IPS-NIHi7 (cell line): ENCODE data around the gene CSN1S1.
A peak's percentile ranks its signal among the peaks of the same experiment; 100 is the strongest.
"Not testable (repeated sequence)": the region's sequence is repeated elsewhere in the genome, so short reads cannot be mapped to it uniquely, and the experiment has no call there.

Source experiments
- DNase-seq: peaks from one replicate; pipeline ENCODE4 v3.0.0; 2012; ENCODE audit warnings: mixed read lengths; ENCODE audit errors: extremely low spot score

CSN1S1 gene, protein sequence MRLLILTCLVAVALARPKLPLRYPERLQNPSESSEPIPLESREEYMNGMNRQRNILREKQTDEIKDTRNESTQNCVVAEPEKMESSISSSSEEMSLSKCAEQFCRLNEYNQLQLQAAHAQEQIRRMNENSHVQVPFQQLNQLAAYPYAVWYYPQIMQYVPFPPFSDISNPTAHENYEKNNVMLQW

DNA sequence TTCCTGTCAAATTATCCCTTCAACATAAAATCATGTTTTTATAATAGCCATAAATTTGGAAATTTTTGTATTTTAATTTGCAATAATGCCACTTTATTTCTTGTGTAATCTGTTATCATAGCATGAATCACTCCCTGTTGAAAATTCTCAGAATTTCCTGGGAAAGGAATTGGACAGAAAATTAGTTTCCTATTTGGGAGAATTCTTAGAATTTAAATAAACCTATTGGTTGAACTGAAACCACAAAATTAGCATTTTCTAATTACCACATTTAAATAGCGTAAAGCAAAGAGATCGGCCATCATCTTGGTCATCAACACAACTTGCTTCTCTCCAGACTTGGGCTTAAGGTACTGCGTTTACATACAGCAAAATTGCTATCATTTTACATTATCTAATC is at the start of gene CSN1S1:
Gene CSN1S1, plus strand, starts transcription at position 301 of the 400 bp plus-strand sequence. CDS start 1,488 bp downstream, outside the sequence.
- no peak for DNase-seq

DNA sequence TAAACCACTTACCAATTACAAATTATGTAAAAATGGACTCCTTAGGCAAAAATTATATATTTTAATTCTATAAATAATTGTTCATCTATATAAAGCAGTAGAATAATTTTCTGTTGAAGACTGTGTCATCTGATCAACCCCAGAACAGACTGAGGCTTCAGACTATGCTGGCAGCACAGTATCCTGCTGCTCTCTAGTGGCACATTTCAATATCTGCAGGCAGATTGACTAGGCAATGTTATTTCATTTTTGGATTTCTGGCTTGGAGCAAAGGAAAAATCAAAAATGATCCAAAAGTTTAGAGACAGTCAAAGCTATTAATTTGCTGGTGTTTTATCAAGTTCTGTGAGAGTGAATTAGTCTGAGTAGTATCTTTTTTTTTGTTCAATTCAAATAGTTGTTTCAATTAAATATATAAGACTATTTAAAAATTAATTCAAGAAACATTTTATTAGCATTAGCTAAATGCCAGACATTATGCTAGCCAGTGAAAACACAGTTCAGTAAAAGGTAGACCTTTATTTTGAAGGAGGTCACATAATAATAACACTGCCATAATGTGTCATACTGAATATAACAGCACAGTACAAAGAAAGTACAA is 49.6 kb upstream of the CSN1S1 start:
- DNase-seq, result peak; percentile 58

DNA sequence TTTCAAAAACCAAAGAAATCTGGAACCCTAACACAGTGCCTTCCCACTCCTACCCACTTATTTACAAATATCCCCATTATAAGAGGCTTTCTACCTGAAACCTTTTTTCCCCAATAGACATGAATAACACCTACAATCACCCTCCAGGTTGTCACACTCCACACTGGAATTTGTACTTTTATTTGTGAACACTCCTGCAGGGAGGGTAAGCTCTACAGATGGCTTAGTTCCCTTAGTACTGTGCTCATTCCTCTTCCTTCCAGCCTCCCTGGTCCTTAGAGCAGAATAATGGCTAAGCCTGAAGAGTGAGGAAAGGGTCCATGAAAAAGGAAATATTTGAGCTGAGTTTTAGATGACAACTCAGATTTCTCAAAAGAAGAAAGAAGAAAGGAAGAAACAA is 48.7 kb upstream of the CSN1S1 start:
- DNase-seq, result no peak

DNA sequence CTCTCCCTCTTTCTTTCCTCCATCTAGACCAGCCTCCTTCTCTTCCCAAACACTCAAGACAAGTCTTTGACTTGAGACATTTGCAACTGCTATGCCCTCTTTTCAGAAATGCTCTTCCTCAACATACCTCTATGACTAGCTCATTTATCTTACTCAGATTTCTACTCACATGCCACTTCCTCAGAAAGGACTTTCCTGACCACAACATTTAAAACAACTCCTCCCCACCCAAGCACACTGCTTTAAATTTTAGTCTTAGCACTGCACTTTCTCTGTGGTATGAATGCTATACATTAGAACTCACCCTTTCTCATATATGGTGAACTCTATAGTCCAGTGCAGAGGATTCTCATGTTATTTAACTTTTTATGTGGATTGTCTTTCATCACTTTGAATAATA is 42.5 kb upstream of the CSN1S1 start:
- DNase-seq, result no peak

DNA sequence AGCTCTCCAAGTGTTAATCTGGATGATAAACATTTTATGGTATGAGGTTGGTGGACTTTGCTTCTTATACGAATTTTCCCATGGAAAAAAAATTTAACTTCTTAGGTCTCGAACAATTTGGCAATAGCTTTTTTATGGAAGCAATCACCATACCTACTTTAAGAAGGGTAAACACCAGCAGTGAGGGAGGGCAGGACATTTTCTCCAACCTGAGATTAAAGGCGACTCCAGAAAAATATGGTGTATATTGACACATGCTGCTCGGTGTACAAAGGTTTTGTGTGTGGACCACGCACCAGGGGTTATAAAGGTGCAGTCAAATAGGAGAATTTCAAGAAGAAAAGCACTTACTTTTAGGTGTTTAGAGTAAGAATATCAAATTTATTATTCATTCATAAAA is 36.7 kb upstream of the CSN1S1 start:
- no peak for DNase-seq

DNA sequence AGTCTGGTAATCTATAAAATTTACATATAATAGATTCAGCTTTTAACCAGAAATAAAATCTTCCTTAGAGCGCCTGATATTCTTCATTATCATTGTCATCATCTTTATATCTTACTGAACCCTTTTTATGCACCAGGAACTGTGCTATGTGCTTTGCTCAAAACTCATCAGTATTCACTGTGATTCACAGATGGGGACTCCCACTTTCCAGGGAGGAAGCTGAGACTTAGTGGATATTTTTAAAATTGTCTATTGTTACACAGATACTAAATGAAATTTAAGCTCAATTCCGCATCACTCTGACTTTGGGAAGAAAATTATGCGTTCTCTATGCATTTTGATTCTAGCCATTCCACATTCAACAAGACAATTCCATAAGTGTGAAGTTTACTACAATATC is 36.1 kb upstream of the CSN1S1 start:
- DNase-seq, result no peak

DNA sequence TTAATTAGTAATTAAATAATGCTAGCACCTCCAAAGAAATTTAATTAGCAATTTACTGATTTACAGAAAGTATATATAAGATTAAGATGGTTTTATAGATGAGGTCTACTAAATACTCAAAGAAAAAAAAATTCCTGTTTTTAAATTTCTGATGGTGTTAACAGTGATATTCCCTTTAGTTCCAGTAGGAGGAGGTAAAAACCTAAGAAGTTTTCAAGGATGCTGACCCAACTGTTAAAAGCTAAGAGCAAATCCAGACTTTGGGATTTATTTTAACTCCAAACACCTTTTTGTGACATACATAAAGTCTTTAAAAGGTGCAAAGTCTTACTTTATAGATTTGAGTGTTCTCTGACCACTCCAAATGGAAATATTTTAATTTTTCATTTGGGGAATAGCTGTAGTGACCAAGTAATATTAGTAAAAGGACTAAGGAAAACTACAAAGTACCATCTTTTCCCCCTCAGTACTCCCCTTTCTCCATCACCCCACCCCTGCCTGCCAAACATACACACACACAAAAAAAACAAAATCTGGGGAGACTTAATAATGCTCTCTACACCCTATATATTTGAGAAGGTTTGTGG is 34.2 kb upstream of the CSN1S1 start:
- DNase-seq, result peak; percentile 13

DNA sequence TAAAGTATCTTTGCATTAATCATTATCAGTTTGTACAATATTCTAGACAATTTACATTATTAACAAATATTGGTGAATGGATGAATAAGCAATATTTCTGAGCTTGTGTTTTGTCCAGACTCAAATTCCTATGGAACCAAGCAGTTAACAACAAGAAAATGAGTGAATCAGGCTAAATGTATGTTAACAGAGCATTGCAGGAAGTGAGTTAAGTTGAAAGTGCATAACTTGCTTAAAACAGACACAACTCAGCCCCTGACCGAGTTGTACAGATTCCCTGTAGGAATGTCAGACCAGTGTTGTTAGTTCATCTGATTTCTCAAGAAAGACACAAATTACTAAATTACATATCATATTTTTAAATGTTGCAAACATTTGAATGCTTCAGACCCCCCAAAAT is 23.7 kb upstream of the CSN1S1 start:
- no peak for DNase-seq

DNA sequence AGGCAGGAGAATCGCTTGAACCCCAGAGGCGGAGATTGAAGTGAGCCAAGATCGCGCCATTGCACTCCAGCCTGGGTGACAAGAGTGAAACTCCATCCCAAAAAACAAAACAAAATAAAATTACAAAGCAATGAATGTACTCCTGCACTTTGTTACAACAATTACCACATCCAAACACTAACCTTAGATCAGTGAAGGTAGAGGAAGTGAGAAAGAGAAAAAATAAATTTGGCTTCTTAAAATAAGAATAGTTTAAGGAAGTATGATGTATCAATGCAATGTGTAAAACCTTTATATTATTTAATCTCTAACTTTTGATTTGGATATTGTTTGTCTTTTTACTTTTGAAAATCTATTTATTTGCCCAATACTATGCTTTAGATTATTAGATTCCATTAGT is 21.7 kb upstream of the CSN1S1 start:
- DNase-seq, result no peak

DNA sequence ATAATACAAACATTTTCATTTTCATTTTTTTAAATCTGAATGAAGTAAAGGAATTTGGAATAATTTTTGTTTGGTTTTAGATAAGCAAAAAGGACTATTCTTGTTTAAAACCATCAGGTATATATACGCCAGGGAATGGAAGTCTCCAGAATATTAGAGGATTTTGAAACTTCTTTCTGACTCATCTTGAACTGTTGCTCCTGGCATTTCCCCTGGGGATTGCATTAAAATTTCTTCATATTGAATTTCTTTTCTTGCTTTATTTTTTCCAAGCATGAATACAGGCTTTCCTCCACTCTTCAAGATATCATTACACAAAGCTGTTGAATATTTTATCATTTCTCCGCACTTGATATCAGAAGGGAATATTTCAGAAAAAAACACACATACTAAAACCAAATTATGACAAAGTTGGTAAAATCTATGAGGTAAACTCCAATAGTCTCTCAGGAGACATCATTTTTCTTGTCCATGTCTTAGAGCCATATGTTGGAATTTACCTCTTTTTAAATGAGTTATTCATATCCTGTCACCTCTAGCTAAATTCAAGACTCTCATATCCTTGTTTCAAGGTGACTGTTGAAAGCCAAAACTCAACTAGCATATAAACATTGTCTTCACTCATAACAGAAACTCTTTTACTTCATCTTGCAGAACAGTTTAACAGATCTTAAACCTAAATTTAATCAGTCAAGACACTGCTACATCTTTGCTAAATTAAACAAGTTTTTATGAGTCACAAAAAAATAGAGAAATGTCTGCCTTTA is 20.7 kb upstream of the CSN1S1 start:
- no peak for DNase-seq

DNA sequence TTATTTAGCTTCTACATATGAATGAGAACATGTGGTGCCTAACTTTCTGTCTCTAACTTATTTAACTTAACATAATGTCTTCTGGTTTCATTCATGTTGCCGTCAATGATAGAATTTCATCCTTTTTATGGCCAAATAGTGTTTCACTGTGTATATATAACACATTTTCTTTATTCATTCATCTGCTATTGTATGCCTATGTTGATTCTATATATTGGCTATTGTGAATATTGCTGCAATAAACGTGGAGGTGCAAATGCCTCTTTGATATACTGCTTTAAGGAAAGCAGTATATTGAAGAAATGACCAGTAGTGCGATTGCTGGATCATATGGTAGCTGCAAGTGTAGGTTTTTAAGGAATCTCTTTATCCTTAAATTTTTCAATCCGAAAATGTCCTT is 10.0 kb upstream of the CSN1S1 start:
- DNase-seq, result no peak

DNA sequence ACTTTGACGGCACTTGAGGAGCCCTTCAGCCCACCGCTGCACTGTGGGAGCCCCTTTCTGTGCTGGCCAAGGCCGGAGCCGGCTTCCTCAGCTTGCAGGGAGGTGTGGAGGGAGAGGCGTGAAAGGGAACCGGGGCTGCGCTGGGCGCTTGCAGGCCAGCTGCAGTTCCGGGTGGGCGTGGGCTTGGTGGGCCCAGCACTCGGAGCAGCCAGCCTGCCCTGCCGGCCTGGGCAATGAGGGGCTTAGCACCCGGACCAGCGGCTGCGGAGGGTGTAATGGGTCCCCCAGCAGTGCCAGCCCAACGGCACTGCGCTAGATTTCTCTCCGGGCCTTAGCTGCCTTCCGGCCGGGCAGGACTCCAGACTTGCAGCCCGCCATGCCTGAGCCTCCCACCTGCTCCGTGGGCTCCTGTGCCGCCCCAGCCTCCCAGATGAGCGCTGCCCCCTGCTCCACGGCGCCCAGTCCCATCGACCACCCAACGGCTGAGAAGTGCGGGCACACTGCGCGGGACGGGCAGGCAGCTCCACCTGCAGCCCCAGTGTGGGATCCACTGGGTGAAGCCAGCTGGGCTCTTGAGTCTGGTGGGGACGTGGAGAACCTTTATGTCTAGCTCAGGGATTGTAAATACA is 7.0 kb upstream of the CSN1S1 start:
- not testable (repeated sequence) for DNase-seq

DNA sequence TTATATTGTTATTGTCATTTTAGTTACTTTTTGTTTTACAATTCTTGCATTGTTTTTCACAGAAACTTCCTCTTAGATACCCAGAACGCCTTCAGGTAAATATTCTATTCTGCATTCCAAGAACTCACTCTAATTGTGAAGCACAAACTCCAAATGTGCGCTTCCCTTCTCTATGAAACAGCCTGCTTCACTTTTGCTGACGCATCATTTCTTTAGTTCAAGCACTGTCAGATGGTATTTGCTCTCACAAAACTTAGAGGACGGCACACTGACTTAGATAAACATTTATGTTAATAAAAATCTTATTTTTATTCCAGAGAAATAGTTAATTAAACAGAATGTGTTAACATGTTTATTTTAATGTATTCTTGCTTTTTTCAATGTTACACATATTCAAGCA is 3.3 kb downstream of the CSN1S1 start:
- DNase-seq, result no peak

DNA sequence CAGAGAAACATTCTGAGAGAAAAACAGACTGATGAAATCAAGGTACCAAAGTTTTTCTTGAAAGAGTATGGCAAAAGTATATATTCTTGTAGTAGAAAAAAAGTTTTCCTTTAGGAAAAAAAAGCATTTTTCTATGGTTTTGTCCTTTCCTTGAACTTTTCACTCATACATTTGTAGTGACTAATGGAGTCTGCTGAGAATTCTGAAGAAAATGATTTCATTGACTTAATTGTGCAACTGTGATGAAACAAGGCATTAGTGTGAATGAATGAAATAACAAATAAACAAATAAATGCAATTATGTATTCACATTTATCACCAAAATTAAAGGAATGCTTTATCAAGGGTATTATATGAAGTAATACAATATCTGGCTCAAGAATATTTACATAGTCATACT is 5.7 kb downstream of the CSN1S1 start:
- no peak for DNase-seq

DNA sequence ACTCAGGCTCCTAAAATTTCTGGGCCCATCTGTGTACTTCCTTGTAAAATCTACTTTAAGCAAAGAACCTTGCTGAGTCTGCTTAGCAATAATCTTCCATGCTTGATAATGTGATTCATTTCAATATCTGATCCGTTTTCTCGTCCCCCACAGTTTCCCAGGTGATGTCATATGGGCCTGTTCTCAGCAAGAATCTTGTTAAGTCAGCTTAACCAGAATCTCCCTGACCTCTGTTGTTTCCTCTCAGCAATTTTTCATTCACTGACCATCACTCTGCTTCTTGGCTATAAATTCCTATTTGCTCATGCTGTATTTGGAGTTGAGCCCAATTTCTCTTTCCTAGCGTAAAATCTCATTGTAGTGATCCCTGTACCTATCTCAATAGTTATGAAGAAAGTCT is 20.7 kb downstream of the CSN1S1 start:
- no peak for DNase-seq

DNA sequence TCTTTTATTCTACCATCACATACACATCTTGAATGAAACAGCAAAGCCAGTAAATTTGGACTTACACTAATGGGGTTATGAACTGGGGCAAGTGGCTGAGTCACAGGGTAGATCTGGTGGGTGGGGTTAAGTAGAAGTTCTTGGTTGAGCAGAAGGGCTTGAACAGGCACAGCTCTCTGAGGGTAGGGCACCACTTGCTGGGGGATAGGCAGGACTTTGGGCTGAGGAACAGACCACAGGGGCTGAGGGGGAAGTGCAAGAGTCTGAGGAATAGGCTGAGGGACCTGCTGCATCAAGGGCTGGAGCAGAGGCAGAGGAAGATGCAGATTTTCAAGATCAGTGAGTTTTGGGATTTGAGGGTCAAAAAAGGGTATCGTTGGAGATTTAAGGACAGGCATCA is 26.3 kb downstream of the CSN1S1 start:
- no peak for DNase-seq

DNA sequence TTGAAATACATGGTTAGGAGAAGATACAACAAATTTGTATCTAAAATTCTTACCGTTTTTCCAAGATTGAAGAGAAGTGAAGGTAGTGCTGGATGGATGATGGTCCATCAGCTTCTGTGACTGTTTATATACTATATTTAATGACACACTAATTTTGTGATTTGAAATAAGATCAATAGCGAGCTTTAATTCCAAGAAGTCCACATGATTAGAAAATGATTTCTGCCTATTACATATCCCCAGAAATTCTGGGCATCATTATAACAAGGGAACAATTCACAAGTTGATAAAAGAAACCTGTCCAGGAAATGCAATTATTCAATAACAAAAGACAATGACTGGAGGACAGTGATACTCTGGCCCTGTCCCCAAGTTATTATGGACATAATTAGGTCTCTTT is 34.8 kb downstream of the CSN1S1 start, which contains the start of gene CSN2:
Gene CSN2, minus strand, starts transcription at position 101 of the 400 bp plus-strand sequence. CDS start 4,733 bp downstream, outside the sequence.
- DNase-seq, result no peak

DNA sequence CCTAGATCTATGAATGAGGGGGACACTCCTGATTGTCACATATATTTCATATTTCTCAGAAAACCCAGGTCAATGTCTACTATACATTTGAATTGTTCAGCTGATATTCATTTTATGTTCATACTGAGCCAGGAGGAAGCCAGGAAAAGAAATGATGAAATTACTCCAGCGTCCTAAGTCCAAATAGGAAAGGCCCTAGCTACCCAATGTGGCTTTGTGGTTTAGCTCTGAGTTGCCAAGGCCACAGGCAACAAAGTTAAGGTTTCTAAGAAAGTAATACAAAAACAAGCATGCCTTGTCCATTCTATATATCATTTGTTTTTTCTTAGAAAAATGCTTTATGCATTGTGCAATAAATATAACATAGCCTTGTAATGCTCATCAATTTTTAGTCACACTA is 39.2 kb downstream of the CSN1S1 start:
- DNase-seq, result no peak

DNA sequence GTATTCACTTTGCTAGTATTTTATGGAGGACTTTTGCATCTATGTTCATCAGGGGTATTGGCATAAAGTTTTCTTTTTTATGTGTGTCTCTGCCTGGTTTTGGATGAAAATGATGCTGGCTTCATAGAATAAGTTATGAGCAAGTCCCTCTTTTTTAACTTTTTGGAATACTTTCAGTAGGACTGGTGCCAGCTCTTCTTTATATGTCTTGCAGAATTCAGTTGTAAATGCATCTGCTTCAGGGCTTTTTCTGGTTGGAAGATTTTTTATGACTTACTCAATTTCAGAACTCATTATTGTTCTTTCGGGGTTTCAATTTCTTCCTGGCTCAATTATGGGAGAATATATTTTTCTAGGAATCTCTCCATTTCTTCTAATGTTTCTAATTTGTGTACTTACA is 43.8 kb downstream of the CSN1S1 start:
- DNase-seq, result no peak

DNA sequence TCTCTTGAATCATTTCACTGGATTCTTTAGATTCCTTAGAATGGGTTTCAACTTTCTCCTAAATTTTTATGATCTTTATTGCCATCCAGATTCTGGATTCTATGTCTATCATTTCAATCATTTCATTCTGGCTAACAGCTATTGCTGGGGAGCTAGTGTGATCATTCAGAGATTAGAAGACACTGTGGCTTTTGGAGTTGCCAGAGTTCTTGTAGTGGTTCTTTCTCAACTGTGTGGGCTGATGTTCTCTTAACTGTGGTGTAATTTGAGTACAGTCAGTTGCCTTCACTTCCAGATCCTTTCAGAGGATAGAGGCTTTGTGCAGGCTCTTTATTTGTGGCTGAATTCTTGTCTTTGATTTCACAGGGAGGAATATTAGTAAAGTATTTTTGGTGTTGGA is 46.7 kb downstream of the CSN1S1 start:
- DNase-seq, result no peak

DNA sequence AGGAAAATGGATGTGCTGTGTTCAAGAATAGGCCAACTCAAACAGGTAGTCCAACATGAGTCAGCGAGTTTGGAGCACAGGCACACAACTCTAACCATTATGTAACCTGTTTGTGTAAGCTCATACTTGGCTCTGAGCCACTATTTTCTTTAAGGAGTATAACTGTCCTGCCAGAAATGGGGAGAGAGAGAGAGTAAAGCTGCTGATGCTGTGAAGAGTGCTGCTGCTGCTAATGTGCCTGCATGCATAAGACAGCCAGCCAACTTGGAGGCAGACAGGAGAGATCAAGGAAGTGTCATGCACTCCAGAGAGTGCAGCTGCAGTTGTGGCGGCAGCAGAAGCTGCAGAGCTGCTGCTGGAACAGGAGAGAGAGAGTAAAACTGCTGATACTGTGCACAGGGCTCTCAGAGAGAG is 53.2 kb downstream of the CSN1S1 start:
- peak; percentile 14 for DNase-seq

DNA sequence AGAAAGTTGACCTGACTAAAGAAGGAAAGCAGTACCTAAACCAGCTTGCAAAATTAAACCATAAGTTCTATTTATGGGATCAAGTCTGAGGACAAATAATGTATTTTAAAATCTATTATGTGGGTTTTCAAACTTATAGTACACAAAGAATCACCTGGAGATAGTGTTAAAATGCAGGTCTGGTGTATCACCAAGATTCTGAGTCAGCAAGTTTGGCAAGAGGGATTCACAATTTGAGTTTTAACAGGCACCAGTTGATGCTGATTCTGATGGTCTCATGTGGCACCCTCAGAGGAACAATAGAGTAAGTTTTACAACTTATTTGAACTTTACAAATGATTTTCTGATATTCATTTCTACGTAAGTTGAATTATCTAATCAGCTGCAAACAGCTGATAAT is 55.8 kb downstream of the CSN1S1 start:
- no peak for DNase-seq
